ENCODE data around the gene KAZN. TPM values are rescaled to one million over a fixed set of nuclear protein-coding genes. Genes with fewer than 3 reads are reported as not detected.
A peak's percentile ranks its signal among the peaks of the same experiment; 100 is the strongest.
"Not testable (repeated sequence)": the region's sequence is repeated elsewhere in the genome, so short reads cannot be mapped to it uniquely, and the experiment has no call there.

Gene KAZN
- total RNA-seq, 8 experiments from 2014 or later, result 16.9 to 31.4 (median 21.4) TPM

- Histone ChIP-seq H3K4me1 (replicated peaks in 1 of 2) (peaks cover 2 to 4% of the 10 kb centered on the region in 2 donors), H3K4me3 (no peak overlapping the region), H3K27ac (no peak overlapping the region)
- 87 to 100% (median 94%) methylated on average over 4 to 16 of the region's 17 CpGs; no CpG with 5 or more reads in 2 of the 10 experiments for WGBS, 10 experiments
- in situ Hi-C loops (cut with MboI; ENCODE audit: low pct_unique_long_range_greater_than_20kb in 2 of 9, low sequenced_read_pairs in 9 of 9, unreplicated experiment in 9 of 9), result no loop called here
- ATAC-seq (replicated peaks in 6 of 8), result no peak
These were observed 26.4 kb upstream of the KAZN start for GRCh38 chr1:14571810-14572767.

- 92 to 100% (median 96%) methylated on average over 1 to 4 of the region's 4 CpGs; no CpG with 5 or more reads in 1 of the 10 experiments for WGBS, 10 experiments
These were observed 25.6 kb upstream of the KAZN start for GRCh38 chr1:14572861-14573260.

GRCh38 chr1:14576155-14576554 is 22.3 kb upstream of the KAZN start:
- Histone ChIP-seq H3K4me3 (no peak overlapping the region), H3K4me1 (replicated peaks in 1 of 2) (peaks cover 2 to 10% of the 10 kb centered on the region in 2 donors), H3K27ac (no peak overlapping the region)
- ATAC-seq (replicated peaks in 6 of 8), result no peak
- in situ Hi-C loops (cut with MboI; ENCODE audit: low pct_unique_long_range_greater_than_20kb in 2 of 9, low sequenced_read_pairs in 9 of 9, unreplicated experiment in 9 of 9), result loop anchor here in 1 of 9 experiments (25.0 kb wide), 1 partner anchor 464 kb away; no protein-coding TSS in a partner anchor
- WGBS, 10 experiments, result 67 to 100% (median 91%) methylated on average over 1 to 2 of the region's 2 CpGs; no CpG with 5 or more reads in 1 of the 10 experiments

More at GRCh38 chr1:14572861-14573260, 25.6 kb upstream of the KAZN start:
- H3K4me1 ChIP-seq (replicated peaks in 1 of 2), result peaks cover 2 to 6% of the 10 kb centered on the region in 2 donors
- H3K4me3 ChIP-seq, result no peak overlapping the region
- no peak overlapping the region for H3K27ac ChIP-seq
- in situ Hi-C loops (cut with MboI; ENCODE audit: low pct_unique_long_range_greater_than_20kb in 2 of 9, low sequenced_read_pairs in 9 of 9, unreplicated experiment in 9 of 9), result no loop called here
- ATAC-seq (replicated peaks in 6 of 8), result no peak

GRCh38 chr1:14577261-14577660 is 21.2 kb upstream of the KAZN start:
- WGBS, 10 experiments, result 69 to 100% (median 84%) methylated on average over 1 to 3 of the region's 3 CpGs; no CpG with 5 or more reads in 2 of the 10 experiments

DNA sequence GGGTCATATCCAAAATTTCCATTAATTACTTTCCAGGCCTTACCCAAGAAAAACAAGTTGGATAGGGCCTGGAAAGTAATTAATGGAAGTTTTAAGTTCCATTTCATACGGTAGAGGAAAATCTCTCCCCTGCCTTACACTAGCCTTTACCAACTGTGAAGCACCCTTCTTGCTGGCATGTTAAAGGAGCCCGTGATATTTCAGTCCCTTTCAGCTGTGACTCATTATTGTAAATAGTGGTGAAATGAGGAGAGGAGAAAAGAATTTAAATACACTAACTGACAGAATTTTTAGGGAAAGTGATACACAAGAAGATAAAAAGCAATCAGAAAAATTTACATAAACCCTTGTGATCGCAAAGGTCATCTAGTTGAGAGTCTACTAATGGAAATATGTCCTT is 20.3 kb upstream of the KAZN start:
- in situ Hi-C loops (cut with MboI; ENCODE audit: low pct_unique_long_range_greater_than_20kb in 2 of 9, low sequenced_read_pairs in 9 of 9, unreplicated experiment in 9 of 9), result loop anchor here in 1 of 9 experiments (25.0 kb wide), 1 partner anchor 466 kb away; no protein-coding TSS in a partner anchor
- WGBS, 10 experiments, result 7 to 100% (median 60%) methylated on average over 1 to 3 of the region's 3 CpGs; no CpG with 5 or more reads in 1 of the 10 experiments
- H3K27ac ChIP-seq, result no peak overlapping the region
- no peak overlapping the region for H3K4me3 ChIP-seq
- ATAC-seq (replicated peaks in 6 of 8), result peak in 5 of 8 experiments; percentile 38 to 97 (median 66)
- H3K4me1 ChIP-seq (replicated peaks in 1 of 2), result peaks cover 0 to 10% of the 10 kb centered on the region in 2 donors

More at GRCh38 chr1:14577261-14577660, 21.2 kb upstream of the KAZN start:
- Histone ChIP-seq H3K4me3 (no peak overlapping the region), H3K27ac (no peak overlapping the region), H3K4me1 (replicated peaks in 1 of 2) (peaks cover under 1 to 10% of the 10 kb centered on the region in 2 donors)
- in situ Hi-C loops (cut with MboI; ENCODE audit: low pct_unique_long_range_greater_than_20kb in 2 of 9, low sequenced_read_pairs in 9 of 9, unreplicated experiment in 9 of 9), result loop anchor here in 1 of 9 experiments (25.0 kb wide), 1 partner anchor 465 kb away; no protein-coding TSS in a partner anchor
- ATAC-seq (replicated peaks in 6 of 8), result peak in 1 of 8 experiments; percentile 34

- 94 to 100% (median 100%) methylated on average over 1 to 12 of the region's 12 CpGs; no CpG with 5 or more reads in 1 of the 10 experiments for WGBS, 10 experiments
- in situ Hi-C loops (cut with MboI; ENCODE audit: low pct_unique_long_range_greater_than_20kb in 2 of 9, low sequenced_read_pairs in 9 of 9, unreplicated experiment in 9 of 9), result loop anchor here in 1 of 9 experiments (25.0 kb wide), 1 partner anchor 468 kb away; no protein-coding TSS in a partner anchor
- not testable (repeated sequence) for H3K4me3 ChIP-seq; ATAC-seq (replicated peaks in 6 of 8); H3K27ac ChIP-seq
- H3K4me1 ChIP-seq (replicated peaks in 1 of 2), result peaks cover 2 to 10% of the 10 kb centered on the region in 2 donors
These were observed 18.2 kb upstream of the KAZN start for GRCh38 chr1:14580295-14580694.

DNA sequence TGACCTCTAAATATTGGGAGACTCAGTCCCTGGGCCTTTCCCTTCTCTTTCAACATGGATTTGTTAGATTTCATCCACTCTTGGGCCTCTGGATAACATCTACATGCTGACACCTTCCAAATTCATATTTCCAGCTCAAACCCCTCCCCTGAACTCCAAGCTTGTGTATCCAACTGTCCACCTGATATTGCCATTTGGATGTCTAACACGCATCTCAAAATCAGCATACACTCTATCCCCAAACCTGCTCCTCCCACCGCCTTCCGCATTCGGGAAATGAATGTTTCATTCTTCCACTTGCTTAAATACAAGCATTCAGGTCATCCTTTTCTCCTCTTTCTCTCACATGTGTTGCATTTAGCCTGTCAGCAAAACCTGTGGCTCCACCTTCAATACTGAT is 17.5 kb upstream of the KAZN start:
- no peak for ATAC-seq (replicated peaks in 6 of 8)
- H3K27ac ChIP-seq, result no peak overlapping the region
- in situ Hi-C loops (cut with MboI; ENCODE audit: low pct_unique_long_range_greater_than_20kb in 2 of 9, low sequenced_read_pairs in 9 of 9, unreplicated experiment in 9 of 9), result loop anchor here in 1 of 9 experiments (25.0 kb wide), 1 partner anchor 469 kb away; no protein-coding TSS in a partner anchor
- no peak overlapping the region for H3K4me3 ChIP-seq
- 86 to 100% (median 93%) methylated on average over 1 to 4 of the region's 4 CpGs; no CpG with 5 or more reads in 2 of the 10 experiments for WGBS, 10 experiments
- H3K4me1 ChIP-seq (replicated peaks in 1 of 2), result peaks cover 8 to 17% of the 10 kb centered on the region in 2 donors

DNA sequence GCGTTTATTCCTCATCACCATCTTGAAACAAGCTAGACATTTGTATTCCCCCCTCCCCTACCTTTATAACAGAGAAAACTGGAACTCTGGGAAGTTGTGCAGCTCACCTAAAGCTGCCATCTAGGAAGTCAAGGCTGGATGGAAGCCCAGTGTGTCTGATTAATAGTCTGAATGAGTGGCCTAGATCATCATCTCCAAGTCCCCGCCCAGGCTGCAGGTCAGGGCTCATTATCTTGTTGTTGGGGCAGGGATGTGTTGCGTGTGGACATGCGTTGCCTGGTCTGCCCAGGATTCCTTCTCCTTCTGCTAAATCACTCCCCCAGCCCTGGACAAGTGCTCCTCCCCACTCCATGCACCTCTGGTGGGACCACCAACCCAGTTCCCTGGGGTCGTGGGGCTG is 14.7 kb upstream of the KAZN start:
- Histone ChIP-seq H3K27ac (no peak overlapping the region), H3K4me3 (no peak overlapping the region), H3K4me1 (replicated peaks in 1 of 2) (peaks cover 8 to 13% of the 10 kb centered on the region in 2 donors)
- ATAC-seq (replicated peaks in 6 of 8), result no peak
- WGBS, 10 experiments, result 57 to 93% (median 84%) methylated on average over 1 to 4 of the region's 5 CpGs; no CpG with 5 or more reads in 6 of the 10 experiments
- in situ Hi-C loops (cut with MboI; ENCODE audit: low pct_unique_long_range_greater_than_20kb in 2 of 9, low sequenced_read_pairs in 9 of 9, unreplicated experiment in 9 of 9), result loop anchor here in 1 of 9 experiments (25.0 kb wide), 1 partner anchor 471 kb away; no protein-coding TSS in a partner anchor

DNA sequence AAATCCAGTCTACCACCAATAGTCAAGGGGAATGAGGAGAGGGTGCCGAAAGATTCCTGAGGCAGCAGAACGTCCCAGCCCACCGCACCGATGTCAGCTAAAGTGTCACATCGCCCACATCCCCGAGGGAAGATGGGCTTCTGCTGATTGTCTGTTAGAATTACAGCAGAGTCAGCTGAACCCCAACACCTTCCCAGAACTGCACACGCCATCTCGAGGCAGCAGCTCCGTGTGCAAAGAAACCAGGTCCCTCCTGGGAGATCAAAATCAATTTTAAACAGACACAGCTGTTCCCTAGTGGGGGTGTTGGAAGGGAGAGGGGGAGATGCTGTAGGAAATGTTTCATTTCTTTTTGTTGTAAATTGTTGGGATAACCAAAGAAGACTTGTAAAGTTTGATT is 12.8 kb upstream of the KAZN start:
- no peak overlapping the region for H3K4me3 ChIP-seq
- ATAC-seq (replicated peaks in 6 of 8), result peak in 3 of 8 experiments; percentile 62 to 75 (median 64)
- peak overlapping the region in 1 of 2 donors; percentile 4 for H3K27ac ChIP-seq
- WGBS, 10 experiments, result 43 to 100% (median 81%) methylated on average over 1 to 9 of the region's 9 CpGs; no CpG with 5 or more reads in 3 of the 10 experiments
- in situ Hi-C loops (cut with MboI; ENCODE audit: low pct_unique_long_range_greater_than_20kb in 2 of 9, low sequenced_read_pairs in 9 of 9, unreplicated experiment in 9 of 9), result loop anchor here in 1 of 9 experiments (25.0 kb wide), 1 partner anchor 473 kb away; no protein-coding TSS in a partner anchor
- peaks cover 27 to 33% of the 10 kb centered on the region in 2 donors for H3K4me1 ChIP-seq (replicated peaks in 1 of 2)

- Histone ChIP-seq H3K4me1 (replicated peaks in 1 of 2) (peaks cover 45 to 64% of the 10 kb centered on the region in 2 donors), H3K27ac (peak overlapping the region; percentile 36 to 37), H3K4me3 (no peak overlapping the region)
- ATAC-seq (replicated peaks in 6 of 8), result peak in 5 of 8 experiments; percentile 63 to 78 (median 67)
- 54 to 100% (median 88%) methylated on average over 1 to 10 of the region's 10 CpGs; no CpG with 5 or more reads in 1 of the 10 experiments for WGBS, 10 experiments
- in situ Hi-C loops (cut with MboI; ENCODE audit: low pct_unique_long_range_greater_than_20kb in 2 of 9, low sequenced_read_pairs in 9 of 9, unreplicated experiment in 9 of 9), result loop anchor here in 1 of 9 experiments (25.0 kb wide), 1 partner anchor 478 kb away; no protein-coding TSS in a partner anchor
These were observed 7.9 kb upstream of the KAZN start for GRCh38 chr1:14590411-14591180.

- no peak overlapping the region for H3K4me3 ChIP-seq
- ATAC-seq (replicated peaks in 6 of 8), result peak in 5 of 8 experiments; percentile 17 to 61 (median 52)
- in situ Hi-C loops (cut with MboI; ENCODE audit: low pct_unique_long_range_greater_than_20kb in 2 of 9, low sequenced_read_pairs in 9 of 9, unreplicated experiment in 9 of 9), result loop anchor here in 1 of 9 experiments (25.0 kb wide), 1 partner anchor 479 kb away; no protein-coding TSS in a partner anchor
- peak overlapping the region; percentile 33 to 37 for H3K27ac ChIP-seq
- WGBS, 10 experiments, result 51 to 100% (median 83%) methylated on average over 2 to 6 of the region's 6 CpGs; no CpG with 5 or more reads in 3 of the 10 experiments
- H3K4me1 ChIP-seq (replicated peaks in 1 of 2), result peaks cover 42 to 59% of the 10 kb centered on the region in 2 donors
These were observed 6.9 kb upstream of the KAZN start for GRCh38 chr1:14591600-14591999.
